Right lobe of liver (tissue), 6 donors: Measurements from ENCODE around the gene MNAT1. TPM values are rescaled to one million over a fixed set of nuclear protein-coding genes. Genes with fewer than 3 reads are reported as not detected.

Experiments
- ATAC-seq, 4 donors: fragments of 200-7000 bp; cut with Tn5 transposase; one replicate each; pipeline ENCODE4 v1.9.1; 2020; ENCODE audit warnings: mild to moderate bottlenecking in 4 of 4, moderate library complexity in 4 of 4
- DNase-seq, 3 donors: peaks; one replicate each; pipeline ENCODE4 v3.0.0-alpha.2; 2020
- H3K27ac ChIP-seq, 3 donors: fragments of 200-600 bp; one replicate each; pipeline ENCODE4 v1.8.0; 2022
- H3K27me3 ChIP-seq, 2 donors: fragments of 200-600 bp; one replicate each; pipeline ENCODE4 v1.8.0; 2022
- H3K36me3 ChIP-seq, 4 donors: fragments of 200-600 bp; sonication (generic) in 1 of 4; one replicate each; pipeline versions ENCODE4 v1.5.1 to v1.8.0; 2017 to 2022; ENCODE audit warnings: control low read depth in 1 of 4
- H3K4me1 ChIP-seq, 4 donors: fragments of 200-600 bp; sonication (generic) in 1 of 4; one replicate each; pipeline versions ENCODE4 v1.5.1 to v1.8.0; 2017 to 2022; ENCODE audit warnings: control low read depth in 1 of 4
- H3K4me3 ChIP-seq, 3 donors: fragments of 200-600 bp; one replicate each; pipeline ENCODE4 v1.8.0; 2022
- H3K9me3 ChIP-seq, 4 donors: fragments of 200-600 bp; sonication (generic) in 1 of 4; one replicate each; pipeline versions ENCODE4 v1.5.1 to v1.8.0; 2017 to 2022; ENCODE audit warnings: control low read depth in 1 of 4
- CTCF ChIP-seq, 4 donors: fragments of 200-600 bp in 3 of 4; fragments of 450-650 bp in 1 of 4; IDR thresholded peaks; one replicate each; pipeline versions ENCODE4 v1.5.1 to v1.8.0; 2016 to 2022; ENCODE audit warnings: antibody characterized with exemption in 4 of 4, mild to moderate bottlenecking in 2 of 4
- POLR2A ChIP-seq: fragments of 450-650 bp; IDR thresholded peaks from one replicate; pipeline ENCODE4 v1.6.1; 2017; ENCODE audit warnings: antibody characterized with exemption, mild to moderate bottlenecking
- WGBS: methylation state at CpG from one replicate; pipeline ENCODE4 v1.1.6; 2018; ENCODE audit warnings: low coverage, low lambda C conversion rate; ENCODE audit not compliant: insufficient coverage; ENCODE audit errors: missing lambda C conversion rate; 5-methylcytosine and 5-hydroxymethylcytosine counted together
- intact Hi-C, 2 donors: fragments of 100-400 bp; cut with DNase I; formaldehyde crosslinking; loops; one replicate each; pipeline versions ENCODE4 v1.11.2 to v1.14.1; 2022
- long read RNA-seq: library from polyadenylated mRNA; unstranded; transcript quantifications from one replicate; pipeline ENCODE4 v2.0.0, GENCODE V29; 2019
- total RNA-seq, 6 experiments: library from RNA; depleted of rRNA in 2 of 6; stranded (reverse); fragments of >200 nt in 2 of 6; fragmentation: NEBNext Ultra II Directional in 3 of 6; extraction: Animal tissue kit (Norgen Biotek cat#: 25700) in 3 of 6; gene quantifications; one replicate each; pipeline versions ENCODE4 v1.1.0 to v1.2.4, GENCODE V29; 2016 to 2023
- donor health status: DM: no; HTN: yes; CAD: no.
- donor health status: DM: no; HTN: no; CAD: no.
- donor health status: DM: no; HTN: no; CAD: no.
- donor health status: DM: no; HTN: yes; CAD: no.
- donor health status: DM: no; HTN: yes; CAD: no.

Gene MNAT1
- total RNA-seq: 10 to 100 TPM; 10.5 to 15.2 (median 12.3) TPM
- long read RNA-seq, partial matches to known transcripts: 2 of 3 reads
- long read RNA-seq, other reads (novel, unspliced or antisense): 0 of 3 reads

GRCh38 chr14:60734465-60735242 is at the start of gene MNAT1:
MNAT1 (plus strand) TSS chr14:60734761; CDS start chr14:60734863, 102 bp downstream.
- WGBS: 5% methylated on average over 25 of the region's 33 CpGs
- intact Hi-C loops: no loop called here
- peak within 1 kb of the TSS in 2 of 3 donors; percentile 34 to 41 for H3K27ac ChIP-seq

GRCh38 chr14:60686865-60687264 is 47.7 kb upstream of the MNAT1 start:
- no peak for TF ChIP-seq POLR2A
- no peak for TF ChIP-seq CTCF (IDR thresholded peaks at IDR 0.05)

More at GRCh38 chr14:60734465-60735242, at the start of gene MNAT1:
- peak; percentile 22 for TF ChIP-seq POLR2A
- no peak for TF ChIP-seq CTCF (IDR thresholded peaks at IDR 0.05)
- Histone ChIP-seq H3K27me3 (no peaks in the 10 kb centered on the region), H3K9me3 (no peaks in the 10 kb centered on the region), H3K4me3 (peak within 1 kb of the TSS; percentile 68 to 80 (median 75)), H3K36me3 (no peaks in the 10 kb centered on the region), H3K4me1 (peaks cover 0 to 22% (median 5%) of the 10 kb centered on the region in 4 donors)
- peak; percentile 72 to 79 (median 75) for DNase-seq
- peak; percentile 96 to 98 (median 98) for ATAC-seq

GRCh38 chr14:60691383-60692113 is 43.0 kb upstream of the MNAT1 start:
- no peak for TF ChIP-seq POLR2A
- TF ChIP-seq CTCF (IDR thresholded peaks at IDR 0.05): no peak
- ATAC-seq (peak; percentile 56 to 96 (median 72)), DNase-seq (no peak)
- Histone ChIP-seq H3K27me3 (no peaks in the 10 kb centered on the region), H3K27ac (no peak overlapping the region), H3K36me3 (no peaks in the 10 kb centered on the region), H3K9me3 (no peaks in the 10 kb centered on the region), H3K4me3 (no peak overlapping the region), H3K4me1 (peaks cover 0 to 20% (median 2%) of the 10 kb centered on the region in 4 donors)
- intact Hi-C loops: no loop called here
- 26% methylated on average over 3 of the region's 3 CpGs for WGBS

More at GRCh38 chr14:60686865-60687264, 47.7 kb upstream of the MNAT1 start:
- H3K27ac ChIP-seq: no peak overlapping the region
- no peaks in the 10 kb centered on the region for H3K36me3 ChIP-seq
- no peaks in the 10 kb centered on the region for H3K27me3 ChIP-seq
- H3K4me3 ChIP-seq: no peak overlapping the region
- no peaks in the 10 kb centered on the region for H3K9me3 ChIP-seq
- DNase-seq: no peak
- intact Hi-C loops: no loop called here
- H3K4me1 ChIP-seq: peaks cover 0 to 21% (median 2%) of the 10 kb centered on the region in 4 donors
- ATAC-seq: peak; percentile 49 to 89 (median 82)

- Histone ChIP-seq H3K36me3 (no peaks in the 10 kb centered on the region), H3K4me1 (peaks cover 0 to 9% (median 2%) of the 10 kb centered on the region in 4 donors), H3K27me3 (no peaks in the 10 kb centered on the region), H3K4me3 (no peak overlapping the region), H3K27ac (no peak overlapping the region), H3K9me3 (no peaks in the 10 kb centered on the region)
- 74% methylated on average over 4 of the region's 4 CpGs for WGBS
- ATAC-seq: no peak
- DNase-seq: no peak
- intact Hi-C loops: no loop called here
- TF ChIP-seq POLR2A (no peak), CTCF (IDR thresholded peaks at IDR 0.05) (no peak)
These were observed 39.2 kb upstream of the MNAT1 start for GRCh38 chr14:60695327-60695726.
